Naive thymus-derived CD8-positive, alpha-beta T cell (primary cell): ENCODE data around the gene CACNA2D4. TPM values are rescaled to one million over a fixed set of nuclear protein-coding genes. Genes with fewer than 3 reads are reported as not detected.

Experiments
- ATAC-seq, 2 donors: fragments of 150-1000 bp; cut with Tn5 transposase in 1 of 2; sonication (Bioruptor Pico), chemical (Tn5 transposase) in 1 of 2; 1 replicate in 1 of 2; 2 replicates in 1 of 2; pipeline ENCODE4 v1.10.0; 2021; ENCODE audit warnings: mild to moderate bottlenecking in 2 of 2, moderate library complexity in 2 of 2
- POLR2A ChIA-PET: fragments of 350-600 bp; sonication (Branson Sonifier 250); formaldehyde crosslinking; loops from one replicate; lab custom pipeline; 2021; ENCODE audit warnings: antibody characterized with exemption; lab: Charles Lee
- DNase-seq, 10 donors: peaks; one replicate each; pipeline versions ENCODE4 v3.0.0 to v3.0.0-alpha.2; 2020 to 2022
- H3K27ac Mint-ChIP-seq, 10 donors: one replicate each; pipeline ENCODE4 v1.8.0; 2020 to 2022; ENCODE audit warnings: mild to moderate bottlenecking in 10 of 10, mixed read lengths in 10 of 10, moderate library complexity in 4 of 10, inconsistent platforms in 1 of 10
- H3K27me3 Mint-ChIP-seq, 5 donors: one replicate each; pipeline ENCODE4 v1.8.0; 2021 to 2022; ENCODE audit warnings: mixed read lengths in 5 of 5
- H3K36me3 Mint-ChIP-seq, 3 donors: one replicate each; pipeline ENCODE4 v1.8.0; 2020 to 2022; ENCODE audit warnings: mixed read lengths in 3 of 3, mild to moderate bottlenecking in 2 of 3, inconsistent platforms in 1 of 3
- H3K4me1 Mint-ChIP-seq, 4 donors: one replicate each; pipeline ENCODE4 v1.8.0; 2021 to 2022; ENCODE audit warnings: mixed read lengths in 4 of 4
- H3K4me3 Mint-ChIP-seq, 10 donors: one replicate each; pipeline ENCODE4 v1.8.0; 2020 to 2022; ENCODE audit warnings: mild to moderate bottlenecking in 10 of 10, mixed read lengths in 10 of 10, moderate library complexity in 6 of 10, inconsistent platforms in 1 of 10
- H3K9me3 Mint-ChIP-seq, 9 donors: one replicate each; pipeline ENCODE4 v1.8.0; 2020 to 2022; ENCODE audit warnings: mixed read lengths in 9 of 9, mild to moderate bottlenecking in 3 of 9, inconsistent platforms in 1 of 9, moderate library complexity in 1 of 9
- polyA plus RNA-seq, 3 donors: library from polyadenylated mRNA; unstranded; fragments of 300-500 nt; fragmentation: Illumina TruSeq; gene quantifications; one replicate each; pipeline ENCODE4 v1.2.3, GENCODE V29; 2021
- total RNA-seq, 8 experiments: library from RNA in 2 of 8; stranded (reverse) in 2 of 8; gene quantifications; one replicate each; pipeline ENCODE4 v1.2.3 and lab custom pipeline; 2021 to 2026

CACNA2D4 gene
- total and polyA plus RNA-seq, 5 experiments from 2014 or later: 2.1 to 11.5 (median 5.0) TPM

GRCh38 chr12:1939801-1940607, 21.6 kb upstream of the CACNA2D4 start:
- Mint-ChIP-seq H3K4me3 (no peak overlapping the region), H3K4me1 (peaks cover 4 to 15% (median 6%) of the 10 kb centered on the region in 4 donors), H3K9me3 (no peaks in the 10 kb centered on the region), H3K27ac (peak overlapping the region in 3 of 10 donors; percentile 20 to 74 (median 67)), H3K36me3 (peaks cover 0 to 65% (median 8%) of the 10 kb centered on the region in 3 donors), H3K27me3 (no peaks in the 10 kb centered on the region)
- POLR2A ChIA-PET: interaction anchor here (0.5 to 2.4 kb wide), 9 partner anchors 9 to 287 kb away, joined by 3 to 57 read pairs (median 6); no protein-coding TSS in a partner anchor
- peak; percentile 97 to 100 for ATAC-seq
- DNase-seq: peak; percentile 77 to 94 (median 88)

GRCh38 chr12:1939331-1939730, 20.9 kb upstream of the CACNA2D4 start:
- ATAC-seq (no peak), DNase-seq (no peak)
- H3K4me3 Mint-ChIP-seq: no peak overlapping the region
- H3K36me3 Mint-ChIP-seq: peaks cover 0 to 59% (median 1%) of the 10 kb centered on the region in 3 donors
- H3K4me1 Mint-ChIP-seq: peaks cover 4 to 15% (median 6%) of the 10 kb centered on the region in 4 donors
- H3K27me3 Mint-ChIP-seq: no peaks in the 10 kb centered on the region
- H3K27ac Mint-ChIP-seq: no peak overlapping the region
- H3K9me3 Mint-ChIP-seq: no peaks in the 10 kb centered on the region
- POLR2A ChIA-PET: interaction anchor here (1.2 to 2.4 kb wide), 7 partner anchors 8 to 286 kb away, joined by 3 to 57 read pairs (median 6); no protein-coding TSS in a partner anchor

GRCh38 chr12:1937481-1938224, 19.2 kb upstream of the CACNA2D4 start:
- no peaks in the 10 kb centered on the region for H3K9me3 Mint-ChIP-seq
- peak in 1 of 10 donors; percentile 21 for DNase-seq
- H3K4me1 Mint-ChIP-seq: peaks cover 4 to 14% (median 9%) of the 10 kb centered on the region in 4 donors
- no peak for ATAC-seq
- no peak overlapping the region for H3K4me3 Mint-ChIP-seq
- POLR2A ChIA-PET: no interaction called here
- no peak overlapping the region for H3K27ac Mint-ChIP-seq
- no peaks in the 10 kb centered on the region for H3K27me3 Mint-ChIP-seq
- H3K36me3 Mint-ChIP-seq: peaks cover 0 to 42% (median 0%) of the 10 kb centered on the region in 3 donors

GRCh38 chr12:1936406-1937320, 18.2 kb upstream of the CACNA2D4 start:
- no peak overlapping the region for H3K4me3 Mint-ChIP-seq
- H3K9me3 Mint-ChIP-seq: no peaks in the 10 kb centered on the region
- ATAC-seq: no peak
- no peaks in the 10 kb centered on the region for H3K27me3 Mint-ChIP-seq
- no peak for DNase-seq
- H3K36me3 Mint-ChIP-seq: peaks cover 0 to 32% (median 0%) of the 10 kb centered on the region in 3 donors
- POLR2A ChIA-PET: no interaction called here
- H3K4me1 Mint-ChIP-seq: peaks cover 11 to 24% (median 16%) of the 10 kb centered on the region in 4 donors
- H3K27ac Mint-ChIP-seq: peak overlapping the region in 3 of 10 donors; percentile 4 to 71 (median 65)

GRCh38 chr12:1935700-1936378, 17.4 kb upstream of the CACNA2D4 start:
- ATAC-seq (no peak), DNase-seq (peak in 1 of 10 donors; percentile 26)
- Mint-ChIP-seq H3K9me3 (no peaks in the 10 kb centered on the region), H3K27me3 (no peaks in the 10 kb centered on the region), H3K4me3 (no peak overlapping the region), H3K36me3 (peaks cover 0 to 24% (median 0%) of the 10 kb centered on the region in 3 donors), H3K4me1 (peaks cover 16 to 32% (median 19%) of the 10 kb centered on the region in 4 donors), H3K27ac (peak overlapping the region in 1 of 10 donors; percentile 71)
- POLR2A ChIA-PET: no interaction called here

- peaks cover 17 to 37% (median 21%) of the 10 kb centered on the region in 4 donors for H3K4me1 Mint-ChIP-seq
- DNase-seq (peak in 1 of 10 donors; percentile 8), ATAC-seq (no peak)
- H3K9me3 Mint-ChIP-seq: no peaks in the 10 kb centered on the region
- H3K27ac Mint-ChIP-seq: peak overlapping the region in 2 of 10 donors; percentile 65 to 76
- H3K36me3 Mint-ChIP-seq: peaks cover 0 to 20% (median 0%) of the 10 kb centered on the region in 3 donors
- POLR2A ChIA-PET: no interaction called here
- no peaks in the 10 kb centered on the region for H3K27me3 Mint-ChIP-seq
- no peak overlapping the region for H3K4me3 Mint-ChIP-seq
These were observed 16.8 kb upstream of the CACNA2D4 start for GRCh38 chr12:1935242-1935641.

- Mint-ChIP-seq H3K27ac (peak overlapping the region in 1 of 10 donors; percentile 76), H3K27me3 (no peaks in the 10 kb centered on the region), H3K36me3 (peaks cover 0 to 16% (median 0%) of the 10 kb centered on the region in 3 donors), H3K4me3 (no peak overlapping the region), H3K9me3 (no peaks in the 10 kb centered on the region), H3K4me1 (peaks cover 17 to 37% (median 21%) of the 10 kb centered on the region in 4 donors)
- POLR2A ChIA-PET: no interaction called here
- DNase-seq: peak in 1 of 10 donors; percentile 46
- ATAC-seq: no peak
These were observed 16.4 kb upstream of the CACNA2D4 start for GRCh38 chr12:1934831-1935230.

- POLR2A ChIA-PET: no interaction called here
- H3K4me1 Mint-ChIP-seq: peaks cover 16 to 41% (median 24%) of the 10 kb centered on the region in 4 donors
These were observed 15.6 kb upstream of the CACNA2D4 start for GRCh38 chr12:1934068-1934467.

GRCh38 chr12:1933342-1934051, 15.0 kb upstream of the CACNA2D4 start:
- H3K27me3 Mint-ChIP-seq: no peaks in the 10 kb centered on the region
- H3K36me3 Mint-ChIP-seq: peaks cover 0 to 9% (median 0%) of the 10 kb centered on the region in 3 donors
- H3K4me1 Mint-ChIP-seq: peaks cover 18 to 43% (median 26%) of the 10 kb centered on the region in 4 donors
- DNase-seq (peak in 1 of 10 donors; percentile 61), ATAC-seq (no peak)
- H3K9me3 Mint-ChIP-seq: no peaks in the 10 kb centered on the region
- no peak overlapping the region for H3K4me3 Mint-ChIP-seq
- H3K27ac Mint-ChIP-seq: no peak overlapping the region
- POLR2A ChIA-PET: no interaction called here

More at GRCh38 chr12:1934068-1934467, 15.6 kb upstream of the CACNA2D4 start:
- ATAC-seq (no peak), DNase-seq (no peak)
- H3K4me3 Mint-ChIP-seq: no peak overlapping the region
- H3K9me3 Mint-ChIP-seq: no peaks in the 10 kb centered on the region
- H3K27me3 Mint-ChIP-seq: no peaks in the 10 kb centered on the region
- H3K36me3 Mint-ChIP-seq: peaks cover 0 to 13% (median 0%) of the 10 kb centered on the region in 3 donors
- no peak overlapping the region for H3K27ac Mint-ChIP-seq

- ATAC-seq (no peak), DNase-seq (peak in 1 of 10 donors; percentile 11)
- Mint-ChIP-seq H3K27me3 (no peaks in the 10 kb centered on the region), H3K36me3 (peaks cover 0 to 4% (median 0%) of the 10 kb centered on the region in 3 donors), H3K4me1 (peaks cover 18 to 43% (median 26%) of the 10 kb centered on the region in 4 donors), H3K4me3 (peak overlapping the region in 1 of 10 donors; percentile 2), H3K9me3 (no peaks in the 10 kb centered on the region), H3K27ac (peak overlapping the region in 3 of 10 donors; percentile 56 to 79 (median 76))
- POLR2A ChIA-PET: no interaction called here
These were observed 13.9 kb upstream of the CACNA2D4 start for GRCh38 chr12:1932264-1932777.
